Measurements from ENCODE around the gene LPGAT1. TPM values are rescaled to one million over a fixed set of nuclear protein-coding genes. Genes with fewer than 3 reads are reported as not detected.

Gene LPGAT1
- total and polyA plus RNA-seq, 3 donors from 2014 or later, result 43.0 to 70.5 (median 44.1) TPM

- TF ChIP-seq CTCF (IDR thresholded peaks at IDR 0.05) (no peak), POLR2A (IDR thresholded peaks at IDR 0.05) (no peak)
- no peaks in the 10 kb centered on the region for H3K36me3 ChIP-seq (ENCODE audit: low read depth, missing control alignments)
- H3K4me3 ChIP-seq, result no peak overlapping the region
- no peak for DNase-seq
- intact Hi-C loops (cut with DNase I; ENCODE audit: low total_unique reads), result no loop called here
- H3K9me3 ChIP-seq, result no peaks in the 10 kb centered on the region
- H3K27me3 ChIP-seq, result no peaks in the 10 kb centered on the region
- 55 to 64% methylated on average over 4 of the region's 4 CpGs for WGBS, 2 donors
- peak overlapping the region in 1 of 2 donors; percentile 80 for H3K27ac ChIP-seq
- peaks cover 35% of the 10 kb centered on the region for H3K4me1 ChIP-seq
Measured at GRCh38 chr1:211734791-211735190, 95.8 kb downstream of the LPGAT1 start.

GRCh38 chr1:211734359-211734758, 96.2 kb downstream of the LPGAT1 start:
- 74 to 87% methylated on average over 9 of the region's 9 CpGs for WGBS, 2 donors
- no peaks in the 10 kb centered on the region for H3K27me3 ChIP-seq
- no peak overlapping the region for H3K4me3 ChIP-seq
- intact Hi-C loops (cut with DNase I; ENCODE audit: low total_unique reads), result no loop called here
- DNase-seq, result no peak
- no peak overlapping the region for H3K27ac ChIP-seq
- TF ChIP-seq CTCF (IDR thresholded peaks at IDR 0.05) (no peak), POLR2A (IDR thresholded peaks at IDR 0.05) (no peak)
- peaks cover 35% of the 10 kb centered on the region for H3K4me1 ChIP-seq
- H3K36me3 ChIP-seq (ENCODE audit: low read depth, missing control alignments), result no peaks in the 10 kb centered on the region
- H3K9me3 ChIP-seq, result no peaks in the 10 kb centered on the region

- H3K36me3 ChIP-seq (ENCODE audit: low read depth, missing control alignments), result no peaks in the 10 kb centered on the region
- no peak for DNase-seq
- no peak overlapping the region for H3K27ac ChIP-seq
- no peak overlapping the region for H3K4me3 ChIP-seq
- intact Hi-C loops (cut with DNase I; ENCODE audit: low total_unique reads), result no loop called here
- 69 to 77% methylated on average over 3 to 4 of the region's 4 CpGs for WGBS, 2 donors
- TF ChIP-seq POLR2A (IDR thresholded peaks at IDR 0.05) (no peak), CTCF (IDR thresholded peaks at IDR 0.05) (no peak)
- H3K9me3 ChIP-seq, result no peaks in the 10 kb centered on the region
- peaks cover 28% of the 10 kb centered on the region for H3K4me1 ChIP-seq
- H3K27me3 ChIP-seq, result no peaks in the 10 kb centered on the region
Measured at GRCh38 chr1:211732293-211732980, 98.1 kb downstream of the LPGAT1 start.

GRCh38 chr1:211731456-211732292, 98.9 kb downstream of the LPGAT1 start:
- no peak for TF ChIP-seq CTCF (IDR thresholded peaks at IDR 0.05)
- no peak for TF ChIP-seq POLR2A (IDR thresholded peaks at IDR 0.05)
- H3K9me3 ChIP-seq, result no peaks in the 10 kb centered on the region
- no peak for DNase-seq
- H3K36me3 ChIP-seq (ENCODE audit: low read depth, missing control alignments), result no peaks in the 10 kb centered on the region
- no peak overlapping the region for H3K4me3 ChIP-seq
- H3K27me3 ChIP-seq, result no peaks in the 10 kb centered on the region
- 72 to 98% methylated on average over 5 of the region's 5 CpGs for WGBS, 2 donors
- peaks cover 20% of the 10 kb centered on the region for H3K4me1 ChIP-seq
- H3K27ac ChIP-seq, result no peak overlapping the region
- intact Hi-C loops (cut with DNase I; ENCODE audit: low total_unique reads), result no loop called here
